Measurements from ENCODE around the gene HCST.

Gene HCST

DNA sequence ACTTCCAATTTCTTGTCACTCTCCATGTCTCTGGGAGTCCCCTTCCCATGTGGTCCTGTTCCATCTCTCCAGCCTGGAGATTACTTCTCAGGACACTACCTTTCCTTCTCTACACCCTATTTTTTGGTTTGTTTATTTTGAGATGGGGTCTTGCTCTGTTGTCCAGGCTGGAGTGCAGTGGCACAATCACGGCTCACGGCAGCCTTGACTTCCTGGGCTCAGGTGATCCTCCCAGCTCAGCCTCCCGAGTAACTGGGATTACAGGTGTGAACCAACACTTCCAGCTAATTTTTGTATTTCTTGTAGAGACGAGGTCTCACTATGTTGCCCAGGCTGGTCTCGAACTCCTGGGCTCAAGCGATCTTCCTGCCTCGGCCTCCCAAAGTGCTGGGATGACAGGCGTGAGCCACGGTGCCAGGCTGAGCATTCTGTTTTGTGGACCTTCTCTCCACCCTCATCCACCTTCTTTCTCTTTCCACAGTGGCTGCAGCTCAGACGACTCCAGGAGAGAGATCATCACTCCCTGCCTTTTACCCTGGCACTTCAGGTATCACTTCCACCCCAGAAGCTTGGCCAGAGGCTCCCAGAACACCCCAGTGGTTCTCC, 644 bp downstream of the HCST start:
- H3K36me3 ChIP-seq (ENCODE audit: control insufficient read depth in 2 of 2, insufficient read depth in 1 of 2, low read length in 2 of 2), result peaks cover 4 to 6% of the 10 kb centered on the region in 2 experiments
- H3K4me3 ChIP-seq (ENCODE audit: low read depth, low read length), result no peak overlapping the region
- TF ChIP-seq KLF16 (tag by site-specific recombination; IDR thresholded peaks at IDR 0.05) (no peak), GLI4 (tag by site-specific recombination; IDR thresholded peaks at IDR 0.05) (no peak), ZNF785 (tag by site-specific recombination; IDR thresholded peaks at IDR 0.05) (no peak), ZNF138 (tag by site-specific recombination; IDR thresholded peaks at IDR 0.05; ENCODE audit: borderline replicate concordance) (no peak), TRIM28 (IDR thresholded peaks at IDR 0.05; ENCODE audit: borderline replicate concordance, low read length) (no peak), IKZF3 (tag by site-specific recombination; IDR thresholded peaks at IDR 0.05) (no peak), ZNF274 (IDR thresholded peaks at IDR 0.05; ENCODE audit: low read length) (no peak), ZNF274 (tag by site-specific recombination; IDR thresholded peaks at IDR 0.05; ENCODE audit: borderline replicate concordance) (no peak), ZNF585B (tag by site-specific recombination; IDR thresholded peaks at IDR 0.05) (no peak), ZSCAN23 (tag by site-specific recombination; IDR thresholded peaks at IDR 0.05) (0 out of 2 replicates have a peak, but pooled peaks have one; percentile 5), ZNF146 (tag by site-specific recombination; IDR thresholded peaks at IDR 0.05) (0 out of 2 replicates have a peak, but pooled peaks have one; percentile 32), ZNF121 (tag by site-specific recombination; IDR thresholded peaks at IDR 0.05) (peak; percentile 100), ZNF677 (tag by site-specific recombination; IDR thresholded peaks at IDR 0.05) (no peak), FEZF1 (tag by site-specific recombination; IDR thresholded peaks at IDR 0.05) (no peak), SETDB1 (IDR thresholded peaks at IDR 0.05; ENCODE audit: insufficient read length, low read length) (no peak), ZNF843 (tag by site-specific recombination; IDR thresholded peaks at IDR 0.05) (no peak), ZNF394 (tag by site-specific recombination; IDR thresholded peaks at IDR 0.05; ENCODE audit: borderline replicate concordance) (no peak), ZNF654 (tag by site-specific recombination; IDR thresholded peaks at IDR 0.05; ENCODE audit: low read depth) (no peak), MZF1 (tag by site-specific recombination; IDR thresholded peaks at IDR 0.05; ENCODE audit: borderline replicate concordance) (no peak), MEIS1 (CRISPR knock-in tag; IDR thresholded peaks at IDR 0.05; ENCODE audit: borderline replicate concordance) (no peak)
- TF ChIP-seq, protein P1, sequence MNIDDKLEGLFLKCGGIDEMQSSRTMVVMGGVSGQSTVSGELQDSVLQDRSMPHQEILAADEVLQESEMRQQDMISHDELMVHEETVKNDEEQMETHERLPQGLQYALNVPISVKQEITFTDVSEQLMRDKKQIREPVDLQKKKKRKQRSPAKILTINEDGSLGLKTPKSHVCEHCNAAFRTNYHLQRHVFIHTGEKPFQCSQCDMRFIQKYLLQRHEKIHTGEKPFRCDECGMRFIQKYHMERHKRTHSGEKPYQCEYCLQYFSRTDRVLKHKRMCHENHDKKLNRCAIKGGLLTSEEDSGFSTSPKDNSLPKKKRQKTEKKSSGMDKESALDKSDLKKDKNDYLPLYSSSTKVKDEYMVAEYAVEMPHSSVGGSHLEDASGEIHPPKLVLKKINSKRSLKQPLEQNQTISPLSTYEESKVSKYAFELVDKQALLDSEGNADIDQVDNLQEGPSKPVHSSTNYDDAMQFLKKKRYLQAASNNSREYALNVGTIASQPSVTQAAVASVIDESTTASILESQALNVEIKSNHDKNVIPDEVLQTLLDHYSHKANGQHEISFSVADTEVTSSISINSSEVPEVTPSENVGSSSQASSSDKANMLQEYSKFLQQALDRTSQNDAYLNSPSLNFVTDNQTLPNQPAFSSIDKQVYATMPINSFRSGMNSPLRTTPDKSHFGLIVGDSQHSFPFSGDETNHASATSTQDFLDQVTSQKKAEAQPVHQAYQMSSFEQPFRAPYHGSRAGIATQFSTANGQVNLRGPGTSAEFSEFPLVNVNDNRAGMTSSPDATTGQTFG (tag by site-specific recombination; IDR thresholded peaks at IDR 0.05; ENCODE audit: borderline replicate concordance), result no peak
- TF ChIP-seq, protein P2, sequence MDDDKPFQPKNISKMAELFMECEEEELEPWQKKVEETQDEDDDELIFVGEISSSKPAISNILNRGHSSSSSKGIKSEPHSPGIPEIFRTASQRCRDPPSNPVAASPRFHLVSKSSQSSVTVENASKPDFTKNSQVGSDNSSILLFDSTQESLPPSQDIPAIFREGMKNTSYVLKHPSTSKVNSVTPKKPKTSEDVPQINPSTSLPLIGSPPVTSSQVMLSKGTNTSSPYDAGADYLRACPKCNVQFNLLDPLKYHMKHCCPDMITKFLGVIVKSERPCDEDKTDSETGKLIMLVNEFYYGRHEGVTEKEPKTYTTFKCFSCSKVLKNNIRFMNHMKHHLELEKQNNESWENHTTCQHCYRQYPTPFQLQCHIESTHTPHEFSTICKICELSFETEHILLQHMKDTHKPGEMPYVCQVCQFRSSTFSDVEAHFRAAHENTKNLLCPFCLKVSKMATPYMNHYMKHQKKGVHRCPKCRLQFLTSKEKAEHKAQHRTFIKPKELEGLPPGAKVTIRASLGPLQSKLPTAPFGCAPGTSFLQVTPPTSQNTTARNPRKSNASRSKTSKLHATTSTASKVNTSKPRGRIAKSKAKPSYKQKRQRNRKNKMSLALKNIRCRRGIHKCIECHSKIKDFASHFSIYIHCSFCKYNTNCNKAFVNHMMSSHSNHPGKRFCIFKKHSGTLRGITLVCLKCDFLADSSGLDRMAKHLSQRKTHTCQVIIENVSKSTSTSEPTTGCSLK (tag by site-specific recombination; IDR thresholded peaks at IDR 0.05), result peak; percentile 55; the same call in 1 of the 2 replicates
- TF ChIP-seq, protein P3, sequence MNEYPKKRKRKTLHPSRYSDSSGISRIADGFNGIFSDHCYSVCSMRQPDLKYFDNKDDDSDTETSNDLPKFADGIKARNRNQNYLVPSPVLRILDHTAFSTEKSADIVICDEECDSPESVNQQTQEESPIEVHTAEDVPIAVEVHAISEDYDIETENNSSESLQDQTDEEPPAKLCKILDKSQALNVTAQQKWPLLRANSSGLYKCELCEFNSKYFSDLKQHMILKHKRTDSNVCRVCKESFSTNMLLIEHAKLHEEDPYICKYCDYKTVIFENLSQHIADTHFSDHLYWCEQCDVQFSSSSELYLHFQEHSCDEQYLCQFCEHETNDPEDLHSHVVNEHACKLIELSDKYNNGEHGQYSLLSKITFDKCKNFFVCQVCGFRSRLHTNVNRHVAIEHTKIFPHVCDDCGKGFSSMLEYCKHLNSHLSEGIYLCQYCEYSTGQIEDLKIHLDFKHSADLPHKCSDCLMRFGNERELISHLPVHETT (tag by site-specific recombination; IDR thresholded peaks at IDR 0.05), result no peak
- TF ChIP-seq, protein P4, sequence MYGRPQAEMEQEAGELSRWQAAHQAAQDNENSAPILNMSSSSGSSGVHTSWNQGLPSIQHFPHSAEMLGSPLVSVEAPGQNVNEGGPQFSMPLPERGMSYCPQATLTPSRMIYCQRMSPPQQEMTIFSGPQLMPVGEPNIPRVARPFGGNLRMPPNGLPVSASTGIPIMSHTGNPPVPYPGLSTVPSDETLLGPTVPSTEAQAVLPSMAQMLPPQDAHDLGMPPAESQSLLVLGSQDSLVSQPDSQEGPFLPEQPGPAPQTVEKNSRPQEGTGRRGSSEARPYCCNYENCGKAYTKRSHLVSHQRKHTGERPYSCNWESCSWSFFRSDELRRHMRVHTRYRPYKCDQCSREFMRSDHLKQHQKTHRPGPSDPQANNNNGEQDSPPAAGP (tag by site-specific recombination; IDR thresholded peaks at IDR 0.05), result no peak
- TF ChIP-seq, protein P5, sequence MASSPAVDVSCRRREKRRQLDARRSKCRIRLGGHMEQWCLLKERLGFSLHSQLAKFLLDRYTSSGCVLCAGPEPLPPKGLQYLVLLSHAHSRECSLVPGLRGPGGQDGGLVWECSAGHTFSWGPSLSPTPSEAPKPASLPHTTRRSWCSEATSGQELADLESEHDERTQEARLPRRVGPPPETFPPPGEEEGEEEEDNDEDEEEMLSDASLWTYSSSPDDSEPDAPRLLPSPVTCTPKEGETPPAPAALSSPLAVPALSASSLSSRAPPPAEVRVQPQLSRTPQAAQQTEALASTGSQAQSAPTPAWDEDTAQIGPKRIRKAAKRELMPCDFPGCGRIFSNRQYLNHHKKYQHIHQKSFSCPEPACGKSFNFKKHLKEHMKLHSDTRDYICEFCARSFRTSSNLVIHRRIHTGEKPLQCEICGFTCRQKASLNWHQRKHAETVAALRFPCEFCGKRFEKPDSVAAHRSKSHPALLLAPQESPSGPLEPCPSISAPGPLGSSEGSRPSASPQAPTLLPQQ (tag by site-specific recombination; IDR thresholded peaks at IDR 0.05), result no peak
- H3K27ac ChIP-seq (ENCODE audit: extremely low read depth, low read depth, low read length), result peak overlapping the region; percentile 21; the same call in 1 of the 2 replicates
- H3K4me1 ChIP-seq (ENCODE audit: control insufficient read depth, insufficient read depth, low read length), result peaks cover 14% of the 10 kb centered on the region
- POLR2A ChIA-PET, result interaction anchor here (0.8 kb wide), 1 partner anchor 155 kb away, joined by 3 read pairs; the partner anchor contains the start of gene LIN37
- CTCF ChIA-PET, result no interaction called here
- no peaks in the 10 kb centered on the region for H3K9me3 ChIP-seq (ENCODE audit: control insufficient read depth, insufficient read depth, low read depth, low read length)

Measured in HEK293 (cell line).